Measurements from ENCODE around the gene EP400.
"Not testable (repeated sequence)": the region's sequence is repeated elsewhere in the genome, so short reads cannot be mapped to it uniquely, and the experiment has no call there.

EP400 gene

GRCh38 chr12:131954460-131954859 lies 4.7 kb downstream of the EP400 start:
- not testable (repeated sequence) for DNase-seq

DNA sequence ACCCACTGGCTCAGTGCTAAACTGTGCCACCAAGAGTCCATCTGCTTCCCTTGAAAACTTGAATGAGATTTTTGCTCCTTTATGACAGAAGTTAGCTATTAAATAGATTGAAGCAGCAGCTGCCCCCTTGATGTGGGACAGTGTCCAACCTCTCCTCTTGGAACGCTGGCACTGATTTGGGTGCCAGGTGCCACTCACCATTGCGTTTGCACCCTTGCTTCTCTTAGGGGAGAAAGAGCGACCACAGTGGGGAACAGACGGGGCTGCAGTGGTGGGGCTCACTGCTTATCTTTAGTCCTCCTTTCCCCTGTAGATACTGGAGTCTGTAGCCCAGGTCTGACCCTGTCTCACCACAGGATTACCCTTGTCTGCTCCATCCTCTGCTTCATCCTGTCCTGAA lies 9.4 kb downstream of the EP400 start:
- no peak for DNase-seq

DNA sequence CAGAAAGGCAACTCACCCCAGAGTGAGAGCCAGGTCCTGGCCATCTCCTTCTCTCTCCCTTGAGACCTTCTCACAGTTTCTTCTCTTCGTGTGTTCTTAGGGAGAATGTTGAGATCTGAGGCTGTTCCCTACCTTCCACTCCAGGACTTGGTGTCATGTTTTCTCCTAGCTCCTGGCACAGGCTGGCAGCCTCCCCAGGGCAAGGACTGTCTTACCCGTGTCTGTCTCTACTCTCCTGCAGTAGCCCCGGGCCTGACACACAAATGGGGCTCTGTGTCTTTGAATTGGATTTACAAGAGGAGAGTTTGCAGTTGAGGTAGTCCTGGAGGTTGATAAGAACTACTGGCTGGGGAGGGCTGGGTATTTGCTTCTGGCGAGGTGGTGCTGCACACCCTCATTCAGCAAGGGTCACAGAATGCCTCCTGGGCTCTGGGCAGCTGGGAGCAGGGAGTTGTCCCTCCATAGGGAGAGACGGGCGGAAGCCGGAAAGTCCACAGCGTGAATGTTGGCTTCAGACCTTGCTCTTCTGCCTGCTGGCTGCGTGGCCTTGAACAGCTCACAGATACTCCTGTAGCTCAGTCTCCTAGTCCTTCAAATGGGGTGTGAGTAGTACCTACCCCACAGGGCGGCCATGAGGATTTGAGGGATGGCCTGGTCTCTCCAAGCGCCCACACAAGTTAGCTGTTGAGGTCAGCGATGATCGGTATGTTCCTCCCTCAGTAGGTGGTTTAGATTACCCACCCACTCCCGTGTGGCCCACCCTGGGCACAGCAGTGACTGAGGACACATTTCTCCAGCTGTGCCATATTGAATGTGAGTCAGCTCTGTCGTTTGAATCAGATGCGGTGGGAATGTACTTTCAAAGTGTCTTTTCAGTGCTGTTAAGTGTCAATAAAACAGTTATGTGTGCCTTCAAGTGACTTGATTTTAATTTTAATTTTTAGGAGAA lies 10.2 kb downstream of the EP400 start:
- no peak for DNase-seq

- not testable (repeated sequence) for DNase-seq
Observed at GRCh38 chr12:131960590-131961325, 11.0 kb downstream of the EP400 start.

GRCh38 chr12:131961328-131961727 lies 11.6 kb downstream of the EP400 start:
- DNase-seq, result not testable (repeated sequence)

DNA sequence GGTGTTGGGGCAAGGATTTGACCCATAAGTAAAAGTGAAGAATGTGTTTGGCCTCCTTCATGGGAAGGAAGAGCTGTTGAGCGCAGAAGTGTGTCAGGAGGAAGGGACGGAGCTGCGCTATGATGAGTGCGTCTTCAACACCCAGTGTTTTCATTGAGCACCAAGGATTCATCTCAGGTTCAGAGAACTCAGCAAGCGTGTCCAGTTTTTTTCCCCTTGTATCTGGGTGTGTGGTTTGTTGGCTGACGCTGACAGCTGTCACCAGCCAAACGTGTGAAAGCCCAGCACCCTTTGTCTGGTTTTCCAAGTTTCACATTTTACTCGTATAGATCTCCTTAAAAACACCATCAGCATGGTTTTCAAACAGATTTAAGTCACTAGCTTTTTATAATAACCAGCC lies 12.3 kb downstream of the EP400 start:
- no peak for DNase-seq

DNA sequence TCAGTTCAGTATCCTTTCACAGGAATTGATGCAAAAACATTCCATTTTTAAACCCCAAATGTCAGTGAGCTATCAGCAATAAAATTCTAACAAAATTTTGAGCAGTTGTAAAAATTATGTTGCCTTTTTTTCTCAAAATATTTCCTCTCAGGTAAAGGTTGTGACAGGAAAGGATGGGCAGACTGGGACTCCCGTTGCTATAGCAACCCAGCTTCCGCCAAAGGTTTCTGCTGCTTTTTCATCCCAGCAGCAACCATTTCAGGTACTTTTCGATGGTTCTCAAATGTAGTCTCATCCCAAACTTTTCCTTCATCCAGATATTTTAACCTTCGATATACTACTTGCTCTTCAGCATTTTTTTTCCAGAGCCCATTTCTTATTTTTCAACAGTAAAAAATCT lies 13.6 kb downstream of the EP400 start:
- DNase-seq, result no peak

- no peak for DNase-seq
Observed at GRCh38 chr12:131965073-131965472, 15.3 kb downstream of the EP400 start.

DNA sequence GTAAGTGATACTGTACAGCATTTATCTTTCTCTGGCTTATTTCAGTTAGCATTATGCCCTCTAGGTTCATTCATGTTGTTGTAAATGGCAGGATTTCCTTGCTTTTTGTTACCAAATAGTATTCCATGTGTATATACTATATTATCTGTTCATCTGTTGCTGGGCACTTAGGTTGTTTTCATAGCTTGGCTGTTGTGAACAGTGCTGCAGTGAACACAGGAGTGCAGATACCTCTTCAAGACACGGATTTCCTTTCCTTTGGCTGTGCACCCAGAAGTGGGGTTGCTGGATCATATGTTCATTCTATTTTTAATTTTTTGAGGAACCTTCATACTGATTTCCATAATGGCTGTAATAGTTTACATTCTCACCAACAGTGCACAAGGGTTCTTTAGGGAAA lies 21.5 kb downstream of the EP400 start:
- DNase-seq, result no peak

- no peak for DNase-seq
Observed at GRCh38 chr12:131975228-131975627, 25.5 kb downstream of the EP400 start.

DNA sequence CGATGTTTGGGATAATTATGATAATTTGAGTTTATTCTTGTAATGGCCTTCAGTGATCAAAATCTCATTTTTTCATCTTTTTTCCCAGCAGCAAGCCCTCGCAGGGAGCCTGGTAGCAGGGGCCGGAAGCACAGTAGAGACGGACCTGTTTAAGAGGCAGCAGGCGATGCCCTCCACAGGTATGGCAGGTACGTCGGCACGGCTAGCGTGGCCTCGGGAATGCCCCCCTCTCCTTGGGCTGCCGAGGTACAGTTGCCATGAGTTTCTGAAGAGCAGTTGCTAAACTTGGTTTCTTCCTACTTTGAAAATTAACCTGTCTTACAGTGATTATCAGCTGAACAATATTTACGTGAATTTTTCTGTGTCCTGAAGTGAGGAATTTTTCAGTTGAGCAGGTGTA lies 29.9 kb downstream of the EP400 start:
- DNase-seq, result no peak

GRCh38 chr12:131980263-131980662 lies 30.5 kb downstream of the EP400 start:
- no peak for DNase-seq

GRCh38 chr12:131981388-131981787 lies 31.6 kb downstream of the EP400 start:
- DNase-seq, result no peak

- DNase-seq, result no peak
Observed at GRCh38 chr12:131982041-131982440, 32.3 kb downstream of the EP400 start.

DNA sequence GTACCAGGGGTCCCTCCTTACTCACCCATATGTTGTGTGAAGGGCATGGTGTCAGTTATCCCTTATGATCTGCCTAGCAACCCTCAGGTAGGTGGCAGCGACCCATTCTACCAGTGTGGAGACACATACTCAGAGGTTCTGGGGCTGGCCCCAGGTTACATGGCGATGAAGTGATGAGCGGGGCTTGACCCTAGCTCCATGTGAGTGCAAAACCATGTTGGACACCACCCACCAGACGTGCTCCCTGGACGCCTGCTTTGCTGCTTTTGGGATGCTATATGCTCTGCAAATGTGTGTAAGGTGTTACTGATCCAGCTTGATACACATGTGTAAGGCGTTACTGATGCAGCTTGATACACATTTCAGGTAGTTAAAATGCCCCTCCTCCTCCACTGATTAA lies 33.3 kb downstream of the EP400 start:
- DNase-seq, result no peak

DNA sequence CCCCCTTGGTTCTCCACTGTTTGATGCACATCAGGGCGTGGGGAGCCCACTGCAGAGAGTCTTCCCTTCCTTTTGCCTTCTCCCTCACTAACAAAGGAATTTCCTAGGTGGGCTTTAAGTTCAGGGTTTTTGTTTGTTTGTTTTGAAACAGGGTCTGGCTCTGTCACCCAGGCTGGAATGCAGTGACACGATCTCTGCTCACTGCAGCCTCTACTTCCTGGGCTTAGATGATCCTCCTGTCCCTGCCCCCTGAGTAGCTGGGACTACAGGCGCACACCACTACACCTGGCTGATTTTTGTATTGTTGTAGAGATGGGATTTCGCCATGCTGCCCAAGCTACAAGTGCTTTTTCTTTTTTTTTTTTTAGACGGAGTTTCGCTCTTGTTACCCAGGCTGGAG lies 33.8 kb downstream of the EP400 start:
- no peak for DNase-seq

GRCh38 chr12:131984334-131984733 lies 34.6 kb downstream of the EP400 start:
- no peak for DNase-seq

DNA sequence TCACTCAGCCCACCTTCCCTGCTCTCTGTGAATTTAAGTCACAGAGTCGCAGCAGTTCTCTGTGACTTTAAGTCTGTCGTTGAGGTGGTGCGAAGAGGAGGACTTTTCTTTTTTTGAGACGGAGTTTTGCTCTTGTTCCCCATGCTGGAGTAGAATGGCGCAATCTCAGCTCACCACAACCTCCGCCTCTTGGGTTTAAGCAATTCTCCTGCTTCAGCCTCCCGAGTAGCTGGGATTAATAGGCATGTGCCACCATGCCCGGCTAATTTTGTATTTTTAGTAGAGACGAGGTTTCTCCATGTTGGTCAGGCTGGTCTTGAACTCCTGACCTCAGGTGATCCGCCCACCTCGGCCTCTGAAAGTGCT lies 35.8 kb downstream of the EP400 start:
- DNase-seq, result not testable (repeated sequence)

GRCh38 chr12:131986361-131986760 lies 36.6 kb downstream of the EP400 start:
- DNase-seq, result no peak

DNA sequence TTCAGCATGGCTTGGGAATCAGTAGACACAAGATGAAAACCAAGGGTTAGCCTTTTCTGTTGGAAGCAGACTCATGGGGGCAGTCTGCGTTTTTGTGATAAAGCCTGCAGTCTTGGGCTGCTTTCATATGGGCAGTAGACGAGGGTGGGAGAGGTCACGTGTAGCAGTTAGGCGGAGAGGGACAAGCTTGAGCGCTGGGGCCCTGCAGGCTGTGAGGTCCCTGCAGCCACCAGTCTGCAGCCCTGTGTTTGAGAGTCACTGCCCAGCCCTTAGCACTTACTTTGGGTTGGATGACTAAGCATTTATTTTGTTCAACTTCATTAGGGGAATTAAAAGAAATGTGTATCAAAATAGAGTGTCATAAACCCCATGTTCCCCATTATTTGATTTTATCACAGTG lies 37.2 kb downstream of the EP400 start:
- no peak for DNase-seq

GRCh38 chr12:131987552-131987951 lies 37.8 kb downstream of the EP400 start:
- no peak for DNase-seq

GRCh38 chr12:131988054-131988796 lies 38.5 kb downstream of the EP400 start:
- DNase-seq, result no peak

GRCh38 chr12:131989021-131989420 lies 39.3 kb downstream of the EP400 start:
- DNase-seq, result no peak
